Lung (tissue), 12 donors: ENCODE data around the gene BBS9. TPM values are rescaled to one million over a fixed set of nuclear protein-coding genes. Genes with fewer than 3 reads are reported as not detected.

Source experiments
- ATAC-seq: fragments of 200-7000 bp; cut with Tn5 transposase; one replicate; pipeline ENCODE4 v1.9.1; 2020; ENCODE audit warnings: moderate number of reproducible peaks; ENCODE audit not compliant: insufficient read depth, low FRiP score
- DNase-seq, 3 donors: peaks; one replicate each; pipeline ENCODE4 v3.0.0-alpha.2; 2013 to 2017
- H3K27ac ChIP-seq, 2 donors: one replicate each; pipeline ENCODE4 v1.5.1; 2013; ENCODE audit warnings: mild to moderate bottlenecking in 2 of 2, moderate library complexity in 2 of 2, control low read depth in 1 of 2, inconsistent platforms in 1 of 2, low read depth in 1 of 2, low read length in 1 of 2
- H3K27me3 ChIP-seq, 3 donors: one replicate each; pipeline ENCODE4 v1.5.1; 2013; ENCODE audit warnings: low read length in 2 of 3; ENCODE audit not compliant: control insufficient read depth in 3 of 3, insufficient read depth in 3 of 3
- H3K36me3 ChIP-seq, 4 donors: one replicate each; pipeline ENCODE4 v1.5.1; 2013; ENCODE audit warnings: low read length in 4 of 4, mild to moderate bottlenecking in 1 of 4, moderate library complexity in 1 of 4; ENCODE audit not compliant: control insufficient read depth in 4 of 4, insufficient read depth in 4 of 4
- H3K4me1 ChIP-seq, 5 donors: one replicate each; pipeline ENCODE4 v1.5.1; 2013; ENCODE audit warnings: low read length in 5 of 5, mild to moderate bottlenecking in 2 of 5, moderate library complexity in 1 of 5; ENCODE audit not compliant: control insufficient read depth in 5 of 5, insufficient read depth in 5 of 5
- H3K4me3 ChIP-seq: one replicate; pipeline ENCODE4 v1.5.1; 2013; ENCODE audit warnings: mild to moderate bottlenecking, control low read depth, moderate library complexity
- H3K9ac ChIP-seq, 2 donors: one replicate each; pipeline ENCODE4 v1.5.1; 2013; ENCODE audit warnings: low read length in 2 of 2, control low read depth in 1 of 2; ENCODE audit not compliant: insufficient read depth in 1 of 2
- H3K9me3 ChIP-seq, 4 donors: one replicate each; pipeline ENCODE4 v1.5.1; 2013; ENCODE audit warnings: low read length in 3 of 4, mild to moderate bottlenecking in 1 of 4, moderate library complexity in 1 of 4; ENCODE audit not compliant: control insufficient read depth in 4 of 4, insufficient read depth in 3 of 4
- WGBS, 2 donors: extraction: QIAGEN DNeasy Blood & Tissue Kit; methylation state at CpG; one replicate each; pipeline ENCODE4 v1.1.7; 2013; 5-methylcytosine and 5-hydroxymethylcytosine counted together
- polyA plus RNA-seq, 2 donors: library from polyadenylated mRNA; stranded (reverse); fragments of 200-250 nt; gene quantifications; one replicate each; pipeline ENCODE4 v1.2.1, GENCODE V29; 2013
- total RNA-seq, 2 donors: library from RNA; depleted of rRNA in 1 of 2; stranded (reverse); fragments of >200 nt in 1 of 2; gene quantifications; one replicate each; pipeline ENCODE4 v1.2.1, GENCODE V29; 2014 to 2021
- TF ChIP-seq, protein P1 (sequence below): IDR thresholded peaks from 2 replicates; pipeline ENCODE4 v1.5.1; 2012; ENCODE audit warnings: mild to moderate bottlenecking; ENCODE audit errors: control extremely low read depth, extremely low read depth
- donor health status: control.
- donor health status: control.
- donor health status: Bipolar disorder and iron deficiency.
- donor health status: healthy.
- donor health status: DM: yes; HTN: yes; CAD: no.

BBS9 gene
- total and polyA plus RNA-seq, 4 donors: 3.5 to 65.0 (median 15.2) TPM

GRCh38 chr7:33392148-33392547 is 262.8 kb downstream of the BBS9 start:
- Histone ChIP-seq H3K27me3 (no peaks in the 10 kb centered on the region), H3K27ac (no peak overlapping the region), H3K9me3 (no peaks in the 10 kb centered on the region), H3K4me3 (no peak overlapping the region), H3K9ac (no peak overlapping the region), H3K4me1 (no peaks in the 10 kb centered on the region), H3K36me3 (peaks cover 0 to 5% (median 2%) of the 10 kb centered on the region in 4 donors)
- 82 to 91% methylated on average over 1 of the region's 1 CpG for WGBS, 2 donors
- TF ChIP-seq, protein P1, sequence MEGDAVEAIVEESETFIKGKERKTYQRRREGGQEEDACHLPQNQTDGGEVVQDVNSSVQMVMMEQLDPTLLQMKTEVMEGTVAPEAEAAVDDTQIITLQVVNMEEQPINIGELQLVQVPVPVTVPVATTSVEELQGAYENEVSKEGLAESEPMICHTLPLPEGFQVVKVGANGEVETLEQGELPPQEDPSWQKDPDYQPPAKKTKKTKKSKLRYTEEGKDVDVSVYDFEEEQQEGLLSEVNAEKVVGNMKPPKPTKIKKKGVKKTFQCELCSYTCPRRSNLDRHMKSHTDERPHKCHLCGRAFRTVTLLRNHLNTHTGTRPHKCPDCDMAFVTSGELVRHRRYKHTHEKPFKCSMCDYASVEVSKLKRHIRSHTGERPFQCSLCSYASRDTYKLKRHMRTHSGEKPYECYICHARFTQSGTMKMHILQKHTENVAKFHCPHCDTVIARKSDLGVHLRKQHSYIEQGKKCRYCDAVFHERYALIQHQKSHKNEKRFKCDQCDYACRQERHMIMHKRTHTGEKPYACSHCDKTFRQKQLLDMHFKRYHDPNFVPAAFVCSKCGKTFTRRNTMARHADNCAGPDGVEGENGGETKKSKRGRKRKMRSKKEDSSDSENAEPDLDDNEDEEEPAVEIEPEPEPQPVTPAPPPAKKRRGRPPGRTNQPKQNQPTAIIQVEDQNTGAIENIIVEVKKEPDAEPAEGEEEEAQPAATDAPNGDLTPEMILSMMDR: no peak
- ATAC-seq (no peak), DNase-seq (no peak)

DNA sequence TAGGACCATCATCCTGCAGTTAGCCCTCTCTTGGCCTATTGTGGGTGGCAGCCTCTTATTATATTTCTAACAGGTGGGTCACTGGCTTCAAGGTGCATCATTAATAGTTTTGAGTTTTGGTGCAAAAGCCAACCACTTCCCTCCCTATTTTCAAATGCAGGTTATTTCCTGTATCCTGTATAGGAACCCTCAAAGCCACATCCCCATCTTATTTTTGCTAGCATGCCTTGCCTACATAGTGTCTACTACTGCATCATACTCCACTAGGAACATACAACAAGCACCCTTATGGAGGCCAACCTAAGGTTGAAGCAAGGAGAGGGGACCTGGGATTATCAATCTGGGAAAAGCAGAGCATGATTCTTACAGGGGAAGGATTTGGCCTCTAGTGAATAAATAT is 264.4 kb downstream of the BBS9 start:
- DNase-seq (no peak), ATAC-seq (no peak)
- Histone ChIP-seq H3K27ac (no peak overlapping the region), H3K4me1 (no peaks in the 10 kb centered on the region), H3K4me3 (no peak overlapping the region), H3K9ac (no peak overlapping the region), H3K36me3 (peaks cover 0 to 3% (median 0%) of the 10 kb centered on the region in 4 donors), H3K9me3 (no peaks in the 10 kb centered on the region), H3K27me3 (no peaks in the 10 kb centered on the region)
- TF ChIP-seq, protein P1: no peak

DNA sequence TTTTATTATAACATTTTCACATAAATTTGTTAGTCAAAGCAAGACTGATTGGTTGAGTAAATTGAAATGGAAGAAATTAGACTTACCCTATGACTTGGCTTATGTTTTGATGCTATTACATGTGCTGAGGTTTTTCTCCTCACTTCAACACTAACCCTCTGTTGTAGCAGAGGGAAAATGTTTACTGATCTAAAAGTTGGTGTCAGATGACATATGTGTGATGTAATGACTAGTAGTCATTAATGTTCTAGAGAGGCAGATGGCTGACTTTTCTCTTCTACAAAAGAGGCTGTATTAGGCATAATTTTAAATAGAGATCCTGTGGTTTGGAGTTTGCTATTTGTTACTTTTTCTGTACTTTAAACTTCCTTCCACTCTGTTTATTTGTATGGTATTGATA is 266.0 kb downstream of the BBS9 start:
- H3K36me3 ChIP-seq: peaks cover 0 to 3% (median 0%) of the 10 kb centered on the region in 4 donors
- no peaks in the 10 kb centered on the region for H3K4me1 ChIP-seq
- no peaks in the 10 kb centered on the region for H3K27me3 ChIP-seq
- no peak overlapping the region for H3K4me3 ChIP-seq
- ATAC-seq (no peak), DNase-seq (peak in 2 of 3 donors; percentile 69 to 70)
- TF ChIP-seq, protein P1: no peak
- no peaks in the 10 kb centered on the region for H3K9me3 ChIP-seq
- no peak overlapping the region for H3K9ac ChIP-seq
- no peak overlapping the region for H3K27ac ChIP-seq

- 91 to 97% methylated on average over 3 of the region's 3 CpGs for WGBS, 2 donors
- no peak for ATAC-seq
- Histone ChIP-seq H3K4me1 (no peaks in the 10 kb centered on the region), H3K9me3 (no peaks in the 10 kb centered on the region), H3K9ac (no peak overlapping the region), H3K27me3 (no peaks in the 10 kb centered on the region), H3K36me3 (peaks cover 0 to 3% (median 0%) of the 10 kb centered on the region in 4 donors), H3K4me3 (no peak overlapping the region), H3K27ac (no peak overlapping the region)
- TF ChIP-seq, protein P1: no peak
- DNase-seq: no peak
Observed at GRCh38 chr7:33399528-33400213, 270.3 kb downstream of the BBS9 start.
